Measurements from ENCODE around the gene DNAJB5. TPM values are rescaled to one million over a fixed set of nuclear protein-coding genes. Genes with fewer than 3 reads are reported as not detected.

Gene DNAJB5
- total RNA-seq, 1 donor from 2014 or later: 18.4 TPM

- no peaks in the 10 kb centered on the region for H3K36me3 Mint-ChIP-seq
- no peak overlapping the region for H3K27ac Mint-ChIP-seq
- no peaks in the 10 kb centered on the region for H3K9me3 Mint-ChIP-seq
- H3K4me3 Mint-ChIP-seq: no peak overlapping the region
- H3K27me3 Mint-ChIP-seq (ENCODE audit: low read depth): peaks cover 9% of the 10 kb centered on the region
- no peak for TF ChIP-seq CTCF (IDR thresholded peaks at IDR 0.05; ENCODE audit: unreplicated experiment)
- no peak for DNase-seq (ENCODE audit: low spot score in 2 of 2, unreplicated experiment in 2 of 2)
- peaks cover 25% of the 10 kb centered on the region for H3K4me1 Mint-ChIP-seq
Observed at GRCh38 chr9:34986540-34987047, 3.0 kb upstream of the DNAJB5 start.

GRCh38 chr9:34987160-34987901 lies 2.2 kb upstream of the DNAJB5 start:
- H3K4me1 Mint-ChIP-seq: peaks cover 32% of the 10 kb centered on the region
- H3K27ac Mint-ChIP-seq: no peak overlapping the region
- H3K27me3 Mint-ChIP-seq (ENCODE audit: low read depth): peaks cover 9% of the 10 kb centered on the region
- no peaks in the 10 kb centered on the region for H3K9me3 Mint-ChIP-seq
- no peak for TF ChIP-seq CTCF (IDR thresholded peaks at IDR 0.05; ENCODE audit: unreplicated experiment)
- H3K36me3 Mint-ChIP-seq: no peaks in the 10 kb centered on the region
- no peak for DNase-seq (ENCODE audit: low spot score in 2 of 2, unreplicated experiment in 2 of 2)
- H3K4me3 Mint-ChIP-seq: peak overlapping the region; percentile 4

GRCh38 chr9:34988218-34989002 lies 1.1 kb upstream of the DNAJB5 start:
- no peak for DNase-seq (ENCODE audit: low spot score in 2 of 2, unreplicated experiment in 2 of 2)
- H3K9me3 Mint-ChIP-seq: no peaks in the 10 kb centered on the region
- no peaks in the 10 kb centered on the region for H3K36me3 Mint-ChIP-seq
- H3K4me1 Mint-ChIP-seq: peaks cover 39% of the 10 kb centered on the region
- peak overlapping the region; percentile 91 for H3K27ac Mint-ChIP-seq
- no peak for TF ChIP-seq CTCF (IDR thresholded peaks at IDR 0.05; ENCODE audit: unreplicated experiment)
- H3K4me3 Mint-ChIP-seq: peak overlapping the region; percentile 93
- peaks cover 8% of the 10 kb centered on the region for H3K27me3 Mint-ChIP-seq (ENCODE audit: low read depth)

- Mint-ChIP-seq H3K36me3 (no peaks in the 10 kb centered on the region), H3K4me1 (peaks cover 49% of the 10 kb centered on the region), H3K27ac (peak overlapping the region; percentile 90), H3K27me3 (ENCODE audit: low read depth) (peaks cover 3% of the 10 kb centered on the region), H3K9me3 (no peaks in the 10 kb centered on the region), H3K4me3 (peak overlapping the region; percentile 93)
- no peak for TF ChIP-seq CTCF (IDR thresholded peaks at IDR 0.05; ENCODE audit: unreplicated experiment)
- DNase-seq (ENCODE audit: low spot score in 2 of 2, unreplicated experiment in 2 of 2): peak; percentile 62 to 69
Observed at GRCh38 chr9:34989946-34990635, 546 bp downstream of the DNAJB5 start.

GRCh38 chr9:34990908-34991606 lies 1.5 kb downstream of the DNAJB5 start:
- no peak for TF ChIP-seq CTCF (IDR thresholded peaks at IDR 0.05; ENCODE audit: unreplicated experiment)
- Mint-ChIP-seq H3K4me1 (peaks cover 50% of the 10 kb centered on the region), H3K9me3 (no peaks in the 10 kb centered on the region), H3K4me3 (peak overlapping the region; percentile 93), H3K27me3 (ENCODE audit: low read depth) (peaks cover 3% of the 10 kb centered on the region), H3K27ac (peak overlapping the region; percentile 13), H3K36me3 (peaks cover 2% of the 10 kb centered on the region)
- DNase-seq (ENCODE audit: low spot score in 2 of 2, unreplicated experiment in 2 of 2): no peak
